Esophagus muscularis mucosa (tissue), 4 donors: Measurements from ENCODE around the gene ZNF672. TPM values are rescaled to one million over a fixed set of nuclear protein-coding genes. Genes with fewer than 3 reads are reported as not detected.

Experiments
- DNase-seq: peaks from one replicate; pipeline ENCODE4 v3.0.0-alpha.2; 2017; ENCODE audit errors: extremely low spot score
- H3K27ac ChIP-seq, 4 donors: fragments of 200-600 bp; sonication (generic); replicated peaks in 1 of 4; 1 replicate in 3 of 4; 2 replicates in 1 of 4; pipeline ENCODE4 v1.5.1; 2016 to 2019; ENCODE audit warnings: mild to moderate bottlenecking in 1 of 4
- H3K27me3 ChIP-seq, 4 donors: fragments of 200-600 bp; sonication (generic); one replicate each; pipeline versions ENCODE4 v1.5.1 to v1.6.0; 2016 to 2019
- H3K36me3 ChIP-seq, 4 donors: fragments of 200-600 bp; sonication (generic); one replicate each; pipeline ENCODE4 v1.5.1; 2016 to 2019
- H3K4me1 ChIP-seq, 4 donors: fragments of 200-600 bp; sonication (generic); one replicate each; pipeline ENCODE4 v1.5.1; 2016 to 2019
- H3K4me3 ChIP-seq, 4 donors: fragments of 200-600 bp; sonication (generic); 1 replicate in 2 of 4; 2 replicates in 2 of 4; pipeline ENCODE4 v1.5.1; 2016 to 2019; ENCODE audit warnings: mild to moderate bottlenecking in 4 of 4, moderate library complexity in 1 of 4
- H3K9me3 ChIP-seq, 4 donors: fragments of 200-600 bp; sonication (generic); 1 replicate in 3 of 4; 2 replicates in 1 of 4; pipeline ENCODE4 v1.5.1; 2016 to 2019
- CTCF ChIP-seq, 3 experiments: fragments of 200-600 bp in 2 of 3; fragments of 450-650 bp in 1 of 3; sonication (generic) in 2 of 3; IDR thresholded peaks; one replicate each; pipeline ENCODE4 v1.5.1; 2017 to 2019; ENCODE audit warnings: antibody characterized with exemption in 3 of 3, mild to moderate bottlenecking in 2 of 3, moderate library complexity in 1 of 3
- EP300 ChIP-seq: sonication (generic); formaldehyde crosslinking; IDR thresholded peaks from one replicate; pipeline ENCODE4 v1.6.1; 2017; ENCODE audit warnings: antibody characterized with exemption
- POLR2A ChIP-seq: fragments of 450-650 bp; IDR thresholded peaks from one replicate; pipeline ENCODE4 v1.6.1; 2017; ENCODE audit warnings: antibody characterized with exemption, moderate library complexity, mild to moderate bottlenecking, low read depth
- POLR2AphosphoS5 ChIP-seq, 2 donors: sonication (generic); formaldehyde crosslinking; IDR thresholded peaks; one replicate each; pipeline ENCODE4 v1.6.1; 2017; ENCODE audit warnings: antibody characterized with exemption in 2 of 2
- WGBS: methylation state at CpG from one replicate; pipeline ENCODE4 v1.1.5; 2018; 5-methylcytosine and 5-hydroxymethylcytosine counted together
- intact Hi-C: fragments of 100-400 bp; cut with DNase I; formaldehyde crosslinking; loops from one replicate; pipeline ENCODE4 v1.15.1; 2023
- total RNA-seq, 4 donors: library from RNA; depleted of rRNA; stranded (reverse); fragments of >200 nt; gene quantifications; one replicate each; pipeline versions ENCODE4 v1.1.0 to v1.2.1, GENCODE V29; 2016

The ZNF672 gene
- total RNA-seq, 4 donors from 2014 or later: 30.3 to 46.4 (median 39.3) TPM

DNA sequence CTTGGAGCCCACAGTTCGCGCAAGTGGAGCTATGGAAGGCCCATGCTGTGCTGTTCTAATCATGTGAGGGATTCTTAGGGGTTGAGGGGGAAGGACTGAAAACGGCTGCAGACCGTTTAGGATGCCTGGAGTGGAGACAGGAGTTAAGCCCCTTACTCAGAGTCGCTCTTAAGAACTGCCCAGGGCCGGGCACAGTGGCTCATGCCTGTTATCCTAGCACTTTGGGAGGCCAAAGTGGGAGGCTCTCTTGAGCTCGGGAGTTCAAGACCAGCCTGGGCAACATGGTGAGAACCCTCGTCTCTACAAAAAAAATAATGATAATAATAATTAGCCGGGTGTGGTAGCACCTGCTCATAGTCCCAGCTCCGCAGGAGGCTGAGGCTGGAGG lies 1.1 kb downstream of the ZNF672 start:
- 17% methylated on average over 10 of the region's 10 CpGs for WGBS
- H3K27me3 ChIP-seq: peaks cover 0 to 10% (median 0%) of the 10 kb centered on the region in 4 donors
- peaks cover 52 to 56% (median 54%) of the 10 kb centered on the region in 4 donors for H3K4me1 ChIP-seq
- H3K4me3 ChIP-seq: peak overlapping the region; percentile 87 to 94 (median 94)
- peaks cover 0 to 4% (median under 1%) of the 10 kb centered on the region in 4 donors for H3K36me3 ChIP-seq
- DNase-seq: no peak
- H3K27ac ChIP-seq: peak overlapping the region; percentile 98 to 100 (median 100)
- intact Hi-C loops: no loop called here
- TF ChIP-seq EP300: no peak
- no peak for TF ChIP-seq CTCF (IDR thresholded peaks at IDR 0.05)
- no peak for TF ChIP-seq POLR2A
- no peak for TF ChIP-seq POLR2AphosphoS5 (IDR thresholded peaks at IDR 0.05)
- no peaks in the 10 kb centered on the region for H3K9me3 ChIP-seq

DNA sequence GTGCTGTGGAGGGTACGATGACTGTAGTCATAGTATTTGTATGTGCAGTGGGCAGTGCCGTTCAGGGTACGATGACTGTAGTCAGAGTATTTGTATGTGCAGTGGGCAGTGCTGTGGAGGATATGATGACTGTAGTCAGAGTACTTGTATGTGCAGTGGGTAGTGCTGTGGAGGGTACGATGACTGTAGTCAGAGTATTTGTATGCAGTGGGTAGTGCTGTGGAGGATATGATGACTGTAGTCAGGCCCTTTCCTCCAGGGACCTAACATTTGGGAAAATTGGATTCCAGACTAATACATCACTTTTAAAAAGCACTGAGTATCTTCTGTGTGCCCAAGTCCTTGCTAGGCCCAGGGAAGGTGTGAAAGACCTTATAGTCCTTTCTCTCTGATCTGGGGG lies 2.9 kb downstream of the ZNF672 start:
- Histone ChIP-seq H3K27ac (peak overlapping the region; percentile 70 to 74 (median 71)), H3K27me3 (no peaks in the 10 kb centered on the region), H3K4me3 (no peak overlapping the region), H3K9me3 (no peaks in the 10 kb centered on the region), H3K4me1 (peaks cover 52 to 56% (median 54%) of the 10 kb centered on the region in 4 donors), H3K36me3 (peaks cover 6 to 22% (median 17%) of the 10 kb centered on the region in 4 donors)
- intact Hi-C loops: no loop called here
- TF ChIP-seq POLR2AphosphoS5 (IDR thresholded peaks at IDR 0.05) (no peak), POLR2A (no peak), EP300 (no peak), CTCF (IDR thresholded peaks at IDR 0.05) (no peak)
- no peak for DNase-seq
- WGBS: 90% methylated on average over 4 of the region's 4 CpGs

- no peak for DNase-seq
- peaks cover 15 to 31% (median 26%) of the 10 kb centered on the region in 4 donors for H3K36me3 ChIP-seq
- H3K9me3 ChIP-seq: no peaks in the 10 kb centered on the region
- TF ChIP-seq EP300 (no peak), CTCF (IDR thresholded peaks at IDR 0.05) (peak; percentile 56 to 73 (median 64)), POLR2A (no peak), POLR2AphosphoS5 (IDR thresholded peaks at IDR 0.05) (peak in 1 of 2 donors; percentile 56)
- H3K4me1 ChIP-seq: peaks cover 52 to 56% (median 53%) of the 10 kb centered on the region in 4 donors
- H3K27me3 ChIP-seq: no peaks in the 10 kb centered on the region
- 28% methylated on average over 12 of the region's 12 CpGs for WGBS
- peak overlapping the region; percentile 70 to 74 (median 71) for H3K27ac ChIP-seq
- peak overlapping the region in 2 of 4 donors; percentile 11 to 14 for H3K4me3 ChIP-seq
- intact Hi-C loops: no loop called here
These were observed 3.8 kb downstream of the ZNF672 start for GRCh38 chr1:248841702-248842395.

GRCh38 chr1:248842781-248843331 lies 4.8 kb downstream of the ZNF672 start:
- intact Hi-C loops: no loop called here
- WGBS: 92% methylated on average over 4 of the region's 8 CpGs
- no peaks in the 10 kb centered on the region for H3K9me3 ChIP-seq
- H3K4me1 ChIP-seq: peaks cover 44 to 47% (median 46%) of the 10 kb centered on the region in 4 donors
- DNase-seq: no peak
- H3K27ac ChIP-seq: peak overlapping the region; percentile 70 to 74 (median 71)
- H3K27me3 ChIP-seq: no peaks in the 10 kb centered on the region
- H3K4me3 ChIP-seq: no peak overlapping the region
- TF ChIP-seq POLR2AphosphoS5 (IDR thresholded peaks at IDR 0.05) (no peak), CTCF (IDR thresholded peaks at IDR 0.05) (no peak), EP300 (no peak), POLR2A (no peak)
- peaks cover 25 to 41% (median 36%) of the 10 kb centered on the region in 4 donors for H3K36me3 ChIP-seq
